ENCODE results near the gene PRKN.

DNA sequence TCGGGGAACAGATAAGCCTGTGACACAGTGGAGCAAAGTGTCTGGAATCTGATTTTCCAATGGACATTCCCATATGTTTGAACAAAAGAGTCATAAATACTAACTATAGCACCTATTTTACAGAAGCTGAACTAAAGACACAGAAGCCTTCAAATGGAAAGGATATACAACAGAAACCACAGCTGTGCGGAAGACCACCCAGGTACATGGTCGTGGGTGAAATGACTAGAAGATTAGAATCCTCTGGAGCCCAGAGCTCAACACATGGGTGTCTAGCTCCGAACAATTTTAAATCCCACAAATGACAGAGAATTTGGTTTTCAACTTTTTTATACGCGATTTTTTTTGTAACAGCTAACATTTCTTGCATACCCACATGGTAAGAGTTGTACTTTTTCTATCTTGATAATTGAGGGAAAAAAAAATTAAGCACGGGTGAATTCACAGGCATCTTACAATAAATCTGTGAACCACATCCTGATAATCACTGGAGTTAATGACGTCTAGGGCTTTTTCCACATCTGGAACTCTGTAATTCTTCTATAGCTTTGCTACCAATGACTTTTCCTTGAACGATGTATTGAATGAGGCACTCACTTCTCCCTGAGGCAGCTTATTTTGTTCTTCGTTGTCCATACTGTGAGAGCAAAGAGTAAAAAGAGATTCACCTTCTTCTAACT, 1182.6 kb downstream of the PRKN start:
- TF ChIP-seq, protein P1, sequence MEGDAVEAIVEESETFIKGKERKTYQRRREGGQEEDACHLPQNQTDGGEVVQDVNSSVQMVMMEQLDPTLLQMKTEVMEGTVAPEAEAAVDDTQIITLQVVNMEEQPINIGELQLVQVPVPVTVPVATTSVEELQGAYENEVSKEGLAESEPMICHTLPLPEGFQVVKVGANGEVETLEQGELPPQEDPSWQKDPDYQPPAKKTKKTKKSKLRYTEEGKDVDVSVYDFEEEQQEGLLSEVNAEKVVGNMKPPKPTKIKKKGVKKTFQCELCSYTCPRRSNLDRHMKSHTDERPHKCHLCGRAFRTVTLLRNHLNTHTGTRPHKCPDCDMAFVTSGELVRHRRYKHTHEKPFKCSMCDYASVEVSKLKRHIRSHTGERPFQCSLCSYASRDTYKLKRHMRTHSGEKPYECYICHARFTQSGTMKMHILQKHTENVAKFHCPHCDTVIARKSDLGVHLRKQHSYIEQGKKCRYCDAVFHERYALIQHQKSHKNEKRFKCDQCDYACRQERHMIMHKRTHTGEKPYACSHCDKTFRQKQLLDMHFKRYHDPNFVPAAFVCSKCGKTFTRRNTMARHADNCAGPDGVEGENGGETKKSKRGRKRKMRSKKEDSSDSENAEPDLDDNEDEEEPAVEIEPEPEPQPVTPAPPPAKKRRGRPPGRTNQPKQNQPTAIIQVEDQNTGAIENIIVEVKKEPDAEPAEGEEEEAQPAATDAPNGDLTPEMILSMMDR (conservative IDR thresholded peaks at IDR 0.05 in 1 of 2, IDR thresholded peaks at IDR 0.05 in 1 of 2; ENCODE audit: low read depth in 1 of 2, low read length in 2 of 2), result no peak
- TF ChIP-seq EZH2 (IDR thresholded peaks at IDR 0.05; ENCODE audit: low read length, missing control alignments), result no peak

Measured in fibroblast of lung (primary cell).